PFSK-1 (cell line): ENCODE data around the gene SPRR2A.

ENCODE experiments used
- SIN3A ChIP-seq: IDR thresholded peaks from 2 replicates; pipeline ENCODE4 v1.6.1; 2012; ENCODE audit warnings: mild to moderate bottlenecking, low read length, moderate library complexity, borderline replicate concordance; ENCODE audit not compliant: insufficient read depth
- TF ChIP-seq, protein P1 (sequence below), 2 experiments: IDR thresholded peaks; 2 replicates each; pipeline versions ENCODE4 v1.6.1 to v1.8.0; 2011 to 2012; ENCODE audit warnings: low read depth in 2 of 2, low read length in 2 of 2, control low read depth in 1 of 2, inconsistent platforms in 1 of 2, mild to moderate bottlenecking in 1 of 2, moderate library complexity in 1 of 2; ENCODE audit not compliant: insufficient read depth in 1 of 2

DNA sequence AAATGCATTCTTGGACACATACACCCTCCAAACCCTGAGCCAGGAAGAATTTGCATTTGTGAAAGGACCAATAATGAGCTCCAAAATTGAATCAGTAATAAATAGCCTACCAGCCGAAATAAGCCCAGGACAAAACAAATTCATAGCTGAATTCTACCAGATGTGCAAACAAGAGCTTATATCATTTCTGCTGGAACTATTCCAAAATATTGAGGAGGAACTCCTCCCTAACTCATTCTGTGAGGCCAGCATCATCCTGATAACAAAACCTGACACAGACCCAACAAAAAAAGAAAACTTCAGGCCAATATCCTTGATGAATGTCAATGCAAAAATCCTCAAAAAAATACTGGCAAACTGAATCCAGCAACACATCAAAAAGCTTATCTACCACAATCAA is 30.3 kb upstream of the SPRR2A start:
- TF ChIP-seq, protein P1, sequence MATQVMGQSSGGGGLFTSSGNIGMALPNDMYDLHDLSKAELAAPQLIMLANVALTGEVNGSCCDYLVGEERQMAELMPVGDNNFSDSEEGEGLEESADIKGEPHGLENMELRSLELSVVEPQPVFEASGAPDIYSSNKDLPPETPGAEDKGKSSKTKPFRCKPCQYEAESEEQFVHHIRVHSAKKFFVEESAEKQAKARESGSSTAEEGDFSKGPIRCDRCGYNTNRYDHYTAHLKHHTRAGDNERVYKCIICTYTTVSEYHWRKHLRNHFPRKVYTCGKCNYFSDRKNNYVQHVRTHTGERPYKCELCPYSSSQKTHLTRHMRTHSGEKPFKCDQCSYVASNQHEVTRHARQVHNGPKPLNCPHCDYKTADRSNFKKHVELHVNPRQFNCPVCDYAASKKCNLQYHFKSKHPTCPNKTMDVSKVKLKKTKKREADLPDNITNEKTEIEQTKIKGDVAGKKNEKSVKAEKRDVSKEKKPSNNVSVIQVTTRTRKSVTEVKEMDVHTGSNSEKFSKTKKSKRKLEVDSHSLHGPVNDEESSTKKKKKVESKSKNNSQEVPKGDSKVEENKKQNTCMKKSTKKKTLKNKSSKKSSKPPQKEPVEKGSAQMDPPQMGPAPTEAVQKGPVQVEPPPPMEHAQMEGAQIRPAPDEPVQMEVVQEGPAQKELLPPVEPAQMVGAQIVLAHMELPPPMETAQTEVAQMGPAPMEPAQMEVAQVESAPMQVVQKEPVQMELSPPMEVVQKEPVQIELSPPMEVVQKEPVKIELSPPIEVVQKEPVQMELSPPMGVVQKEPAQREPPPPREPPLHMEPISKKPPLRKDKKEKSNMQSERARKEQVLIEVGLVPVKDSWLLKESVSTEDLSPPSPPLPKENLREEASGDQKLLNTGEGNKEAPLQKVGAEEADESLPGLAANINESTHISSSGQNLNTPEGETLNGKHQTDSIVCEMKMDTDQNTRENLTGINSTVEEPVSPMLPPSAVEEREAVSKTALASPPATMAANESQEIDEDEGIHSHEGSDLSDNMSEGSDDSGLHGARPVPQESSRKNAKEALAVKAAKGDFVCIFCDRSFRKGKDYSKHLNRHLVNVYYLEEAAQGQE (IDR thresholded peaks at IDR 0.05; ENCODE audit: insufficient read depth in 1 of 2, low read depth in 2 of 2, low read length in 2 of 2): no peak
- TF ChIP-seq SIN3A: no peak
